GM19455 (cell line): ENCODE results near the gene KRT13.

ENCODE experiments used
- ATAC-seq: cut with Tn5 transposase; IDR thresholded peaks from one replicate; pipeline ENCODE4 v1.9.1; 2021; ENCODE audit not compliant: unreplicated experiment

KRT13 gene

GRCh38 chr17:41520821-41521521 lies 15.6 kb upstream of the KRT13 start:
- ATAC-seq: no peak

GRCh38 chr17:41519501-41520224 lies 14.3 kb upstream of the KRT13 start:
- ATAC-seq: no peak

- ATAC-seq: no peak
Measured at GRCh38 chr17:41518789-41519449, 13.5 kb upstream of the KRT13 start, which contains the start of gene KRT15. TSS of gene KRT15 (minus strand) at chr17:41518890. CDS start at chr17:41518827, 63 bp downstream.

GRCh38 chr17:41518031-41518430 lies 12.6 kb upstream of the KRT13 start:
- no peak for ATAC-seq

GRCh38 chr17:41516830-41517283 lies 11.4 kb upstream of the KRT13 start:
- ATAC-seq: no peak

GRCh38 chr17:41516147-41516829 lies 10.9 kb upstream of the KRT13 start:
- no peak for ATAC-seq

GRCh38 chr17:41513168-41513547 lies 7.7 kb upstream of the KRT13 start:
- ATAC-seq: no peak

- no peak for ATAC-seq
Measured at GRCh38 chr17:41512546-41513167, 7.2 kb upstream of the KRT13 start.

GRCh38 chr17:41511716-41512115 lies 6.3 kb upstream of the KRT13 start:
- ATAC-seq: no peak

GRCh38 chr17:41511116-41511515 lies 5.7 kb upstream of the KRT13 start:
- no peak for ATAC-seq

- ATAC-seq: no peak
Measured at GRCh38 chr17:41510251-41511065, 5.0 kb upstream of the KRT13 start.

- no peak for ATAC-seq
Measured at GRCh38 chr17:41507315-41507880, 2.0 kb upstream of the KRT13 start.

- ATAC-seq: no peak
Measured at GRCh38 chr17:41505809-41506767, 676 bp upstream of the KRT13 start.

GRCh38 chr17:41504246-41504977 lies 1.0 kb downstream of the KRT13 start:
- no peak for ATAC-seq

- no peak for ATAC-seq
Measured at GRCh38 chr17:41503202-41503601, 2.2 kb downstream of the KRT13 start.

- ATAC-seq: no peak
Measured at GRCh38 chr17:41500131-41500911, 5.1 kb downstream of the KRT13 start.

GRCh38 chr17:41499714-41500113 lies 5.7 kb downstream of the KRT13 start:
- ATAC-seq: no peak
